Measurements from ENCODE around the gene RNMT.

Gene RNMT

DNA sequence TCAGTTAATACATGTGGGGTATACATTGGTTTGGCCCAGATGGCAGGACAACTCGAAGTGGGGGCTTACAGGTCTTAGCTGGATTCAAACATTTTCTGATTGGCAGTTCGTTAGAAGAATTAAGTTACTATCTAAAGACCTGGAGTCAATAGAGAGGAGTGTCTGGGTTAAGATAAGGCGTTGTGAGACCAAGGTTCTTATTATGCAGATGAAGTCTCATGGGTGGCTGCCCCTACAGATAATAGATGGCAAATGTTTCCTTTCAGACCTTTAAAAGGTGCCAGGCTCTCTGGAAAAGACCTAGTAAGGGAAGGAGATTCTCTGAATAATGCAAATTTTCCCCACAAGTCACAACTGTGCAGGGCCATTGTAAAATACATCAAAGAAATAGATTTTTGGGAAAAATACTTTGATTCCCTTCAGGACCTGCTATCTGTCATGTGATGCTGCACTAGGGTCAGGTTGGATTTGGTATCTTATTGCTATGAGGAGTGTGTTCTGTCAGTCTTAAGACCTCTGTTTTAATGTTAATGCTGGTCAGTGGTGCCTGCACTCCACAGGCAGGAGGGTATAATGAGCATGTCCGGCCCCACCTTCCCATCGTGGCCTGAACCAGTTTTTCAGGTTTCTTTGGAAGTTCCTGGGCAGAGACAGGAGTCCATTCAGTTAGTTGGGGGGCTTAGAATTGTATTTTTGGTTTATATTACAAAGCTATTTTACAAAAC is 83.2 kb downstream of the RNMT start:
- Mint-ChIP-seq H3K4me3 (no peak overlapping the region), H3K27ac (no peak overlapping the region), H3K36me3 (ENCODE audit: low read depth) (no peaks in the 10 kb centered on the region), H3K27me3 (peaks cover 21% of the 10 kb centered on the region), H3K9me3 (no peaks in the 10 kb centered on the region), H3K4me1 (ENCODE audit: low read depth) (no peaks in the 10 kb centered on the region)
- intact Hi-C loops (cut with micrococcal nuclease), result loop anchor here (5.0 kb wide), 1 partner anchor 257 kb away; no protein-coding TSS in a partner anchor

DNA sequence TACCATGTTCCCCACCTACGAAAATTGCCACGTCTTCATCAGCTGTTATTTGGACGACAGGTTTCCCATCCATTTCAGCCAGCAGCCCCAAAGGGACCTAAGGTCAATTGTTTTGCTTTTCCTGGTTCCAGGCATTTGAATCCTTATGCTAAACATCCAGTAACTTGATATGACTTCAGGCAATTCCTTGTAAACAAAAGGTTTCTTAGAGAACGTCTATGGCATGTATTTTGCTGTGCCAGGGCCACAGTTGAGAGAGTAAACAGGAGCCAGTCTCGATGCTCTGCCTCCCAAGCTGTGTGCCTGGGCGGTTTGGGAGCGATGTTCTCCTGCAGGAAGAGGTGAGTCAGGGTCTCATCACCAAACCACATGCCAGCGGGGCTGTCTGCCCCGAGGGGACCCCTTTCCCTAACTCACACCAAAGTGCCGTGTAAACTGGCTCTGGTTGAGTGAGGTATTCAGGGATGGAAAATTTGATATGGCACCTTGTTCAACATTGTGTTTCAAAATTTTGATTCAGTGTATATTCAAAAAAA is 84.5 kb downstream of the RNMT start:
- Mint-ChIP-seq H3K27ac (no peak overlapping the region), H3K4me1 (ENCODE audit: low read depth) (no peaks in the 10 kb centered on the region), H3K27me3 (peaks cover 11% of the 10 kb centered on the region), H3K9me3 (no peaks in the 10 kb centered on the region), H3K36me3 (ENCODE audit: low read depth) (no peaks in the 10 kb centered on the region), H3K4me3 (no peak overlapping the region)
- intact Hi-C loops (cut with micrococcal nuclease), result loop anchor here (5.0 kb wide), 1 partner anchor 259 kb away; no protein-coding TSS in a partner anchor

DNA sequence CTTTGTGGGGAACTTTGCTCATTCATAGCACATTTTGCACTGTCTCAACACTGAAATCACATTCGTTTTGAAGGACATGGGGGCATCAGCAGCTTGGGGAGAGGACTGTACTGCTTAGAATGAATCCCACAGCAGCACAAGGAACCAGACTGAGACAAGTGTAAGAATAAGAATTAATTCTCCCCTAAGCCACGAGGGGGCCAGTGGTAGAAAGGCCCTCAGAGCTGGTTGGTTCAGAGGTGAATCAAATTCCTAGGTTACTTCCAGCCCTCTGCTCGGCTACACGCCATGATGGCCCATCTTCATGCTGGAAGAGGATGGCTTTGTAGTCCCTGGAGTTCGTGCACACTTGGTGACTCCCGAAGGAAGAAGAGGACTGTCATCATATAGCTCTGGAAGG is 85.5 kb downstream of the RNMT start:
- no peaks in the 10 kb centered on the region for H3K36me3 Mint-ChIP-seq (ENCODE audit: low read depth)
- H3K4me3 Mint-ChIP-seq, result no peak overlapping the region
- peaks cover 6% of the 10 kb centered on the region for H3K27me3 Mint-ChIP-seq
- H3K9me3 Mint-ChIP-seq, result no peaks in the 10 kb centered on the region
- H3K4me1 Mint-ChIP-seq (ENCODE audit: low read depth), result no peaks in the 10 kb centered on the region
- H3K27ac Mint-ChIP-seq, result no peak overlapping the region
- intact Hi-C loops (cut with micrococcal nuclease), result loop anchor here (5.0 kb wide), 1 partner anchor 260 kb away; no protein-coding TSS in a partner anchor

DNA sequence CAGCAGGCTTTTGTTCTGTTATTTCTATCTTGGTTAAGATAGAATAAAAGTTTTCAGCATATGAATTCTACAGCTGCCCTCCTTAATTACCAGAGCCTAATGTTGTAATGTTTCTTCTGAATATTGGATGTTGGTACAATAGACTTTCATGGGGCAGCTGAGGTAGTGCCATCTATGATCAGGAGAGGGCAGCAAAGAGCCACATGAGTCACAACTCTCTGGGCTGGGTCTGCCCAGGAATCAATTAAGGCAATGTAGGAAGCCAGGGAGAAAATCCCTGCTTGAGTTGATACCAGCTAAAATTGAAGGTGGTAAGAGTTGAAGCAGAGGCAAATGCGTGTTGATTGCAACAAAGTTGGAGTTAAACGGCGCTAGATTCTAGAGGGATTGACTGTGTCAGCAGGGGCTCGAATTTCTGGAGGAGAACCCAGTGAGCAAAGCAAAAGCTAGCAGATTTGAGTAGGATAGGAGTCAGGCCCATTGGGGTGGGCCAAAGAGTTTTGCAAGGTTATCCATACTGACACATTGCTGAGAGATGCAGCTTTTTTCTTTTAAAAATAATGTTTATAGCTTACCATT is 86.9 kb downstream of the RNMT start:
- H3K27me3 Mint-ChIP-seq, result peaks cover 6% of the 10 kb centered on the region
- H3K9me3 Mint-ChIP-seq, result no peaks in the 10 kb centered on the region
- intact Hi-C loops (cut with micrococcal nuclease), result loop anchor here (5.0 kb wide), 1 partner anchor 261 kb away; no protein-coding TSS in a partner anchor
- H3K36me3 Mint-ChIP-seq (ENCODE audit: low read depth), result no peaks in the 10 kb centered on the region
- no peaks in the 10 kb centered on the region for H3K4me1 Mint-ChIP-seq (ENCODE audit: low read depth)
- H3K27ac Mint-ChIP-seq, result no peak overlapping the region
- no peak overlapping the region for H3K4me3 Mint-ChIP-seq

All from dendritic cell treated with granulocyte-macrophage colony-stimulating factor and Interleukin-4, amounts not matched to agents 40 ng/mL and 50 ng/mL, for 4 days (primary cell).